Measurements from ENCODE around the gene GPANK1. TPM values are rescaled to one million over a fixed set of nuclear protein-coding genes. Genes with fewer than 3 reads are reported as not detected.

Gene GPANK1
- total and polyA plus RNA-seq, 2 donors (not counting 1 experiment from before 2014, with no cell fraction given), result 22.6 to 24.3 TPM

- peaks cover 24 to 29% of the 10 kb centered on the region in 2 donors for H3K4me1 ChIP-seq (ENCODE audit: control insufficient read depth in 2 of 2, insufficient read depth in 2 of 2, low read length in 2 of 2)
- WGBS (ENCODE audit: insufficient coverage), result 83% methylated on average over 3 of the region's 3 CpGs
- Mint-ChIP-seq H3K27me3 (no peaks in the 10 kb centered on the region), H3K4me3 (no peak within 1 kb of the TSS), H3K27ac (no peak within 1 kb of the TSS), H3K4me1 (peaks cover 28% of the 10 kb centered on the region), H3K9me3 (ENCODE audit: insufficient read depth) (no peaks in the 10 kb centered on the region)
- no peaks in the 10 kb centered on the region for H3K36me3 ChIP-seq (replicated peaks in 1 of 2; ENCODE audit: control extremely low read depth in 1 of 2, control insufficient read depth in 1 of 2, extremely low read depth in 1 of 2, insufficient read depth in 2 of 2, low read length in 1 of 2)
- peaks cover 0 to 6% (median 0%) of the 10 kb centered on the region in 4 experiments for H3K27me3 ChIP-seq (replicated peaks in 1 of 4; ENCODE audit: control extremely low read depth in 1 of 4, control insufficient read depth in 3 of 4, insufficient read depth in 4 of 4, low read length in 3 of 4)
- H4K20me1 ChIP-seq (ENCODE audit: control insufficient read depth, insufficient read depth, low read length, poor library complexity, severe bottlenecking), result no peaks in the 10 kb centered on the region
- DNase-seq (no peak), ATAC-seq (ENCODE audit: low read depth) (no peak)
- H3K4me3 ChIP-seq (ENCODE audit: control extremely low read depth in 1 of 5, extremely low read depth in 1 of 5, insufficient read depth in 1 of 5, low read depth in 2 of 5, low read length in 4 of 5), result no peak within 1 kb of the TSS
- H3K9ac ChIP-seq (ENCODE audit: low read length), result no peak within 1 kb of the TSS
- POLR2A ChIA-PET, result no interaction called here
- TF ChIP-seq EZH2 (IDR thresholded peaks at IDR 0.05; ENCODE audit: borderline replicate concordance, insufficient read depth, low read depth, low read length, poor library complexity, severe bottlenecking), result no peak
- no peak for TF ChIP-seq CTCF (IDR thresholded peaks at IDR 0.05)
- no peak within 1 kb of the TSS for H2AFZ ChIP-seq (ENCODE audit: insufficient read depth, low read depth, low read length, poor library complexity, severe bottlenecking)
- no peaks in the 10 kb centered on the region for H3K9me3 ChIP-seq (ENCODE audit: control extremely low read depth in 1 of 3, control insufficient read depth in 2 of 3, insufficient read depth in 1 of 3, low read length in 2 of 3)
- peaks cover 14% of the 10 kb centered on the region for H3K79me2 ChIP-seq (ENCODE audit: control insufficient read depth, insufficient read depth, low read length)
- H3K27ac ChIP-seq (ENCODE audit: low read length in 2 of 2), result no peak within 1 kb of the TSS
- CTCF ChIA-PET, result no interaction called here
- intact Hi-C loops (cut with micrococcal nuclease), result no loop called here
- H3K4me2 ChIP-seq (replicated peaks; ENCODE audit: low read depth, low read length, poor library complexity, severe bottlenecking), result no peak within 1 kb of the TSS
Measured at GRCh38 chr6:31706599-31706998, 41.8 kb upstream of the GPANK1 start, which contains the start of gene LY6G6F. Gene LY6G6F, plus strand, starts transcription at chr6:31706866. Its CDS starts 41 bp downstream, at chr6:31706907.

- POLR2A ChIA-PET, result interaction anchor here (0.6 kb wide), 1 partner anchor 109 kb away, joined by 3 read pairs; the partner anchor contains the start of genes HSPA1A and HSPA1L
Measured at GRCh38 chr6:31705931-31706330, 41.1 kb upstream of the GPANK1 start.

More at GRCh38 chr6:31705931-31706330, 41.1 kb upstream of the GPANK1 start:
- 100% methylated on average over 1 of the region's 6 CpGs for WGBS (ENCODE audit: insufficient coverage)
- Histone ChIP-seq H2AFZ (ENCODE audit: insufficient read depth, low read depth, low read length, poor library complexity, severe bottlenecking) (no peak overlapping the region), H3K9me3 (ENCODE audit: control extremely low read depth in 1 of 3, control insufficient read depth in 2 of 3, insufficient read depth in 1 of 3, low read length in 2 of 3) (no peaks in the 10 kb centered on the region), H3K4me1 (ENCODE audit: control insufficient read depth in 2 of 2, insufficient read depth in 2 of 2, low read length in 2 of 2) (peaks cover 23 to 29% of the 10 kb centered on the region in 2 donors), H3K27ac (ENCODE audit: low read length in 2 of 2) (no peak overlapping the region), H3K27me3 (replicated peaks in 1 of 4; ENCODE audit: control extremely low read depth in 1 of 4, control insufficient read depth in 3 of 4, insufficient read depth in 4 of 4, low read length in 3 of 4) (peaks cover 0 to 6% (median 0%) of the 10 kb centered on the region in 4 experiments), H3K36me3 (replicated peaks in 1 of 2; ENCODE audit: control extremely low read depth in 1 of 2, control insufficient read depth in 1 of 2, extremely low read depth in 1 of 2, insufficient read depth in 2 of 2, low read length in 1 of 2) (peaks cover 0 to 6% of the 10 kb centered on the region in 2 experiments), H4K20me1 (ENCODE audit: control insufficient read depth, insufficient read depth, low read length, poor library complexity, severe bottlenecking) (no peaks in the 10 kb centered on the region), H3K4me3 (ENCODE audit: control extremely low read depth in 1 of 5, extremely low read depth in 1 of 5, insufficient read depth in 1 of 5, low read depth in 2 of 5, low read length in 4 of 5) (no peak overlapping the region), H3K79me2 (ENCODE audit: control insufficient read depth, insufficient read depth, low read length) (peaks cover 21% of the 10 kb centered on the region), H3K9ac (ENCODE audit: low read length) (no peak overlapping the region), H3K4me2 (replicated peaks; ENCODE audit: low read depth, low read length, poor library complexity, severe bottlenecking) (no peak overlapping the region)
- no peak overlapping the region for H3K27ac Mint-ChIP-seq
- no peak overlapping the region for H3K4me3 Mint-ChIP-seq
- CTCF ChIA-PET, result no interaction called here
- no peaks in the 10 kb centered on the region for H3K9me3 Mint-ChIP-seq (ENCODE audit: insufficient read depth)
- intact Hi-C loops (cut with micrococcal nuclease), result no loop called here
- ATAC-seq (ENCODE audit: low read depth) (no peak), DNase-seq (no peak)
- no peaks in the 10 kb centered on the region for H3K27me3 Mint-ChIP-seq
- TF ChIP-seq EZH2 (IDR thresholded peaks at IDR 0.05; ENCODE audit: borderline replicate concordance, insufficient read depth, low read depth, low read length, poor library complexity, severe bottlenecking) (no peak), CTCF (IDR thresholded peaks at IDR 0.05) (no peak)
- H3K4me1 Mint-ChIP-seq, result peaks cover 28% of the 10 kb centered on the region

Data from B cell (primary cell).